ENCODE results near the gene CMKLR1.

The CMKLR1 gene

GRCh38 chr12:108297895-108298760, 41.0 kb downstream of the CMKLR1 start:
- no peak for DNase-seq

- DNase-seq, result no peak
Observed at GRCh38 chr12:108297424-108297823, 41.7 kb downstream of the CMKLR1 start.

GRCh38 chr12:108296945-108297344, 42.2 kb downstream of the CMKLR1 start:
- DNase-seq, result no peak

GRCh38 chr12:108295641-108296040, 43.5 kb downstream of the CMKLR1 start:
- no peak for DNase-seq

DNA sequence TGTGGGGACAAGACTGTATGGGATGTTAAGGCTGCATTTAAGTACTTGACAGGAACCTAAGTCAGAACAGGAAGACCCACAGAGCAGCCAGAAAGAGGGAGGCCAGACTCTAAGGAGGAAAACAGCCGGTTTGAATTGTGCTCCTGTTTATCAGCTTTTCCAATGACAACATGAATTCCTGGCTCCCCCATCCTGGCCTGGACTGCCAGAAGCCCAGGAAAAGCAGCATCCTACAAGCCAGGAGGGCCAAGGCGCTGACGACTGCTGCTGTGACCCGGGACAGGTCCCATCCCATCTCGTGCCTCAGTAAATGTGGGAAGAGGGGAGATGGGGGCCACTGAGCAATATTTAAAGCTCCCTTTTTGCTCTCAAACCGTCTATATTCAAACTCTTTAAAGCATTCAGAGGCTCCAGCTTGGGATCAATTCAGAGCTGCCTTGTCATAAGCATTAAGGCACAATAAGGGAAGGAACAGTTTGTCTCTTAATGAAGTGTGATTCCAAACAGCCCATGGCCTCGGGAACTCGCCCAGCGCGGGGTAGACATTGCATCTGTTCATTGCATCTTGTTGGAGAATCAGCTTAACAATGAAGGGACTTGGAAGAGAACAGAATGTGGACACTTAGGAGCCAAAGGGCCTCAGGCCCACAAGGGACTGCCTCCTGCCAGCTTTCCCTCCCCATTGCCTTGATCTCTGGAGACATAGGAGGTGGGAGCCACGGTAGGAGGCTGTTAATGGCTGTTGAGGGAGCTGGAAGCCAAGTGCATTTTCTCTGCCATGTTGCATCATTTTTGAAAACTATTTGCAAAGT, 49.6 kb downstream of the CMKLR1 start:
- peak; percentile 87 for DNase-seq

DNA sequence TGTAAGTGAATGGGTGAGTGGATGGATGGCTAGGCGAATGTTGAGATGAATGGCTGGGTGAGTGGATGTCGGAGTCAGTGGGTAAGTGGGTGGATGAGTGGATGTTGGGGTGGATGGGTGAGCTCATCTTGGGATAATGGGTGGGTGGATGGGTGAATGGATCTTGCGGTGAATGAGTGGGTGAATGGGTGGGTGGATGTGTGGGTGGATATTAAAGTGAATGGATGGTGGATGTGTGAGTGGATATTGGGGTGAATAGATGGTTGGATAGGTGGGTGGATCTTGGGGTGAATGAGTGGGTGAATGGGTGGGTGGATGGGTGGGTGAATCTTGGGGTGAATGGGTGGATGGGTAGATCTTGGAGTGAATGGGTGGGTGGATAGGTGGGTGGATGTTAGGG, 51.9 kb downstream of the CMKLR1 start:
- DNase-seq, result no peak

- no peak for DNase-seq
Observed at GRCh38 chr12:108285016-108285415, 54.1 kb downstream of the CMKLR1 start.

DNA sequence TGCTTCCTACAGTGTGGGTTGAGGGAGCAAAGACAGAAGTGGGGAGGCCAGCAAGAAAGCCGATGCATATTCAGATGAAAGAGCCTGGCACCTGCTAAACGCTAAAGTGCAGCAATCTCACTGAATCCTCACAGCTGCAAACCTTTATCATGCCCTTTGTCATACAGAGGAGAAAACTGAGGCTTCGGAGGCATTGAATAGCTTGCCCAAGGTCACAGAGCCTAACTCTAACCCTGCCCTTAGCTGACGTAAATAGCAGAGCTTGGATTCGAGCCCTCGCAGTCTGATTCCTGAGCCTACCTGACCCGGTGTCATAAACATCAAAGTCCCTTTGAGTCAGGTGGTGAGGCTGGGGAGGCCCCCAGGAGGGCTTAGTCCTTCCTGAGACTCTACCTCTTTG, 54.9 kb downstream of the CMKLR1 start:
- no peak for DNase-seq

GRCh38 chr12:108282676-108283075, 56.4 kb downstream of the CMKLR1 start:
- no peak for DNase-seq

- no peak for DNase-seq
Observed at GRCh38 chr12:108282160-108282559, 57.0 kb downstream of the CMKLR1 start.

DNA sequence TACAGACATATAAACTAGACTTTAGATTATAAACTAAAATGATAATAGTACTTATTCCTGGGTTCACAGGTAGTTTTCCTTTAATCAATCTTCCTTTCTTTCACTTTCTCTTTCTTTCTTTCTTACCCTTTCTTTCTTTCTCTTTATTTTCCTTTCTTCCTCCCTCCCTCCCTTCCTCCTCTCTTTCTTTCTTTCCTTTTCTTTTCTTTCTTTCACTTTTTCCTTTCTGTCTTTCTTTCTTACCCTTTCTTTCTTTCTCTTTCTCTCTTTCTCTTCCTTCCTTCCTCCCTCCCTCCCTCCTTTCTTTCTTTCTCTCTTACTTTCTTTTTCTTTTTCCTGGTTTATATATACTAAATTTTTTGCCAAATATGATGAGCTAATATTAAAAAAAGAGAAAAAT, 61.5 kb downstream of the CMKLR1 start:
- DNase-seq, result no peak

DNA sequence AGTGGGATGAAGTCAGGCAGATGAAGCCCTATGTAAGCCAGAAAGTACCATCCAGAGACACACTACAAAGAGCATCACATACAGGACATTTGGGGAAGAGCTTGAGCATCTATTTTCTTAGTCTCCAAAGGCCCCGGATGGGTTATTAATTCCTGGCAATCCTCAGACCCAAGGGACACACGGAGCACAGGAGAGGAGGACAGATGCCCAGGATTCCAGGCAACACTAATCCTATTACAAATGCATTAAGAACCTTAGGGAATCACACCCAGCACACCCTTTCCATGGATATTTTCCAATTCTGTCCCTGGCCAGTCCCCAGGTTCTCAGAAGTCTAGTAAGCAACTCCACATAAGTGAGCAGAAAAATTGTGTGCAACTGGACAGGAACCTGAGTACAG, 65.9 kb downstream of the CMKLR1 start:
- DNase-seq, result no peak

DNA sequence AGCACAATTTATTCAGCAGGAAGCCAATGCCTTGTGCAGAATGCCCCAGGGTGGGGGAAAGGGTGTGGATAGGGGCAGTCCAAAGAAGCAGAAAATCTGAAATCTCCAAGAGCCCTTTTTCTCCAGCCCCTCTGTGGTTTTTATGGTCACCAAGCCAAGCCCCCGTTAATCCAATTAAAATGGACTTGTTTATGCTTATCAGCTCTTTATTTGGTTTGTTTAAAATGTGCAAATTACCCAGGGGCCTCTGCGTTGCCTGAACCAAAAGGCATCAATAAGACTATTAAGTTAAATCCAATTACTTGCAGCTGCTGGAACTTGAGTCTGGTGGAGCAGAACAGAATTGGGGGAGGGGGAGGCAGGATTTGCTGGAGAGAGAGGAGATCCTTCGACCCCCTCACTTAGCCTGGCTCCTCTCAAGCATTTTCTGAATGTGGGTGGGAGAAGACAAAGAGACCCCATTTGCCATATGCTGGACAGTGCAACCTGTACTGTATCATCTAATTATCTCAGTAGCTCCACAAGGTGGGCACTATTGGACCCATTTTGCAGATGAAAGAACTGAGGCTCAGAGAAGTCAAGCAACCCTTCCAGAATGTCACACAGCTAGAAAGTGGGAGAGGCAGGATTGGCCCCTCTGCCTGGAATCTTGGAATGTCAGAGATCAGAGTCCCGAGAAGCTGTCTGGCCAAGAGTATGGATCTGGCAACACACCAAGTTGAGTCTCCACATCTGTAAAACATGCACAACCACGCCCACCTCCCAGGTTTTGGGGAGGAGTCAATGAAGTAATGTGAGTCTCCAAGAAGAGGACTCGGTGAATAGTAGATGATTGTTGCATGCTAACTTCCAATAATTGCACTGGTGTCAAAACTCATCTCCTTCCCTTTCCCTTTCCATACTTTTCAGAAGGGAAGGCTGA, 66.9 kb downstream of the CMKLR1 start:
- no peak for DNase-seq

- no peak for DNase-seq
Observed at GRCh38 chr12:108270849-108271143, 68.3 kb downstream of the CMKLR1 start.

DNA sequence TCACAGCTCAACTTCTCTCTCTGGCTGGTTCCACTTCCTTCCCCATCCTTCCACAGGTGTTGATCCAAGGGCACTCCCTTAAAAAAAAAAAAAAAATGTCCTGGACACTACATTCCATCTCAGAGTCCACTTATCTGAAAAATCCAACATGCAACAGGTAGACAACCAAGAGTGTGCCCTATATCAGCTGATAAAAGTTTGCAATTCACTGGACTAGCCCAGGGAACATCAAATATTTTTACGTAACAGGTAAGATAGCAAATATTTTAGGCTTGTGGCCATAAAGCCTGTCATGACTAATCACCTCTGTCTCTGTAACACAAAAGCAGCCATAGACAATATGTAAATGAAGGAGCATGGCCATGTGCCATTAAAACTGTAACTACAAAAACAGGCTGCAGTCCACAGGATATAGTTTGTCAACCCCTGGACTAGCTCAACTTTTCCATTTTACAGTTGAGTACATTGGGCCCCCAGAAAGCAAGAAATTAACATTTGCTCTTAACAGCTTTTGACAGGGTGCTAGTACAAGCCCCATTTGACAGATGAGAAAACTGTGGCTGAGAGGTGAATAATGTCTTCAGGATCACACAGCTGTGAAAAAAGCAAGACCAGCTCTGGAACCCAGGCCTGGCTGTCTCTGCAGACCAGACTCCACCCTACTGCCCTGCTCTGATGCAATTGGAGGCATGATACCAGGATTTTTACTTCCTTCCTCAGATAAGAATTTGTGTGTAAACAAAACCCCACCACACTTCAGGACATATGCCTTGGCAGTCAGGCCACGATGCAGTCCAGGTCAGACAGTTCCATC, 68.9 kb downstream of the CMKLR1 start:
- no peak for DNase-seq

- no peak for DNase-seq
Observed at GRCh38 chr12:108269224-108269623, 69.9 kb downstream of the CMKLR1 start.

DNA sequence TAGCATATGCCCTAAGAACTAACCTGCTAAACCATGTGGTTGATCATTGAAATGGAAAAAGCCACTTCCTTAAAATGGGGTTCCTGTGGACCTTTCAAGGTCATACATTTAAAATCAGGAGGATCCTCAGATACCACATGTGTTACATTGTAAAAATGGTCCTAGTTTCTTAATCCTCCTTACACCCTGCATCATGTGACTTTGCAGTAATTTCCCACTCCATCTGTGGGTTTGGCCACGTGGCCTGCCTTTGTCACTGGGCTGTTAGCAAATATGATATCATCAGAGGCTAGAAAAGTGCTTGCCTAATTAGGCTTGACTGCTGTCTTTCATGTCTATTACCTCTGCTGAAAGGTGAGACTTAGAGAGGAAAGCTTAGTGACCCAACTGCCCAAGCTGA, 70.7 kb downstream of the CMKLR1 start:
- DNase-seq, result no peak

- DNase-seq, result no peak
Observed at GRCh38 chr12:108267450-108267849, 71.7 kb downstream of the CMKLR1 start.

DNA sequence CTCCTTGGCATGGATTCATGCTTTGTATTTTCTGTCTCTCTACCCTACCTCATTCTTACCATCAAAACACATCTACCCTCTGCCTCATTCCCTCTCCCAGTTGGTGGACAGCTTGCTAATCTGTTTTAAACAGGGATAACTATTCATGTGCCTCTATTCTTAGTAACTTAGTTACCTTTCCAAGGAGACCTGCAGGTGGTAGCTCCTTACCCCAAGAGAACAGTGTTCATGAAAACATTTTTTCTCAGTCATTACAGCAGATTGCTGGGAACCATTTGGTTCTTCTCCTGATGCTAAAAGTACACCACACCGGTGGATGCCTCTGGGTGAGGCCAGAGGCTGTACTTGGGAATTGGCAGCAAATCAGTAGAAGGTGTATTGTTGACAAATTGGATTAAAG, 73.0 kb downstream of the CMKLR1 start:
- no peak for DNase-seq

DNA sequence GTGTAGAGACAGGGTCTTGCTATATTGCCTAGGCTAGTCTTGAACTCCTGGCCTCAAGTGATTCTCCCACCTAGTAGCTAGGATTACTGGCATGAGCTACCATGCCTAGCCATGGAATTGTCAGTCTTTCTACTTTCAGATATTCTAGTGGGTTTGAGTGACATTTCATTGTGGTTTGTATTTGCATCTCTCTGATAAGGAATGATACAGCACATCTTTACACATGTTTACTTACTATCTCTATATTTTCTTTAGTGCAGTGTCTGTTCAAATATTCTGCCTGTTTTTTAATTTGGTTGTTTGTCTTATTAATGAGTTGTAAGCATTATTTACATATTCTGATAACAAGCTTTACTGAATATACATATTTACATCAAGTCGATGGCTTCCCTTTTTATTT, 73.6 kb downstream of the CMKLR1 start:
- no peak for DNase-seq

GRCh38 chr12:108260969-108261368, 78.1 kb downstream of the CMKLR1 start:
- no peak for DNase-seq

DNA sequence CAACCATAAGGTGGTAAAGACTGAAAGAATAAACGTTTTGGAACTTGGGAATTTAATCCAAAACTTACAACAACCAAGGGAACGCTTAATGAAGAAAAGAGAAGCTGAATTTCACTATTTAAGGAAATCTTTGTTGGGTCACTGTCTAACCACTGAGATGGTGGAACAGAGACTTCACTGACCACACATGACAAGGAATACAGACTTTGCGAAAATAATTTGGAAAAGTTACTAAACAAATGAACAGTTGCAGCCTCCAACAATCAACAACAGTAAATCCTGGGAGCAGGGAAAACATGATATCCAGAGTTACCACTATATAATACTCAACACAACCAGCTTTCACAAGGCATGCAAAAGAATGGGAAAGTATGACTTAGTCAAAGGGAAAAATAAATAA, 79.1 kb downstream of the CMKLR1 start:
- no peak for DNase-seq

Measured in right hindlimb (tissue), 1 donor.